GM19099 (cell line): ENCODE results near the gene PFKP.

ENCODE experiments used
- POLR2A ChIP-seq: IDR thresholded peaks from 3 replicates; pipeline ENCODE4 v1.6.1; 2011; ENCODE audit warnings: low read depth; ENCODE audit not compliant: insufficient read length; ENCODE audit errors: extremely low read depth

PFKP gene

GRCh38 chr10:3098689-3099088 lies 31.3 kb downstream of the PFKP start:
- TF ChIP-seq POLR2A = no peak

- TF ChIP-seq POLR2A = no peak
Measured at GRCh38 chr10:3099291-3100092, 32.1 kb downstream of the PFKP start.

GRCh38 chr10:3100093-3100792 lies 32.9 kb downstream of the PFKP start:
- no peak for TF ChIP-seq POLR2A

GRCh38 chr10:3100856-3101640 lies 33.7 kb downstream of the PFKP start:
- TF ChIP-seq POLR2A = no peak

- TF ChIP-seq POLR2A = no peak
Measured at GRCh38 chr10:3102720-3103427, 35.5 kb downstream of the PFKP start.

GRCh38 chr10:3103646-3104045 lies 36.3 kb downstream of the PFKP start:
- TF ChIP-seq POLR2A = no peak

GRCh38 chr10:3104251-3104918 lies 37.0 kb downstream of the PFKP start:
- no peak for TF ChIP-seq POLR2A

GRCh38 chr10:3105166-3105565 lies 37.8 kb downstream of the PFKP start:
- TF ChIP-seq POLR2A = no peak

- TF ChIP-seq POLR2A = no peak
Measured at GRCh38 chr10:3105905-3106304, 38.6 kb downstream of the PFKP start.

GRCh38 chr10:3106928-3107425 lies 39.6 kb downstream of the PFKP start:
- TF ChIP-seq POLR2A = no peak

GRCh38 chr10:3107426-3107961 lies 40.1 kb downstream of the PFKP start:
- no peak for TF ChIP-seq POLR2A

- TF ChIP-seq POLR2A = no peak
Measured at GRCh38 chr10:3108033-3108432, 40.7 kb downstream of the PFKP start.

- no peak for TF ChIP-seq POLR2A
Measured at GRCh38 chr10:3108575-3109105, 41.3 kb downstream of the PFKP start.

GRCh38 chr10:3109196-3109595 lies 41.8 kb downstream of the PFKP start:
- TF ChIP-seq POLR2A = no peak
